Activated naive CD4-positive, alpha-beta T cell treated with anti-CD3 and anti-CD28 coated beads, Interleukin-2, amount 10 ng/mL, durations not matched to agents 7 days and 5 days (primary cell): ENCODE results near the gene PTPRZ1.

Experiments
- CTCF ChIA-PET: fragments of 350-600 bp; sonication (Branson Sonifier 250); formaldehyde crosslinking; loops from one replicate; lab custom pipeline; 2021; ENCODE audit warnings: antibody characterized with exemption; lab: Charles Lee
- DNase-seq: peaks from one replicate; pipeline ENCODE4 v3.0.0-alpha.2; 2020
- H3K27ac Mint-ChIP-seq: one replicate; pipeline ENCODE4 v1.8.0; 2021; ENCODE audit warnings: mild to moderate bottlenecking, moderate library complexity, mixed read lengths
- H3K27me3 Mint-ChIP-seq: one replicate; pipeline ENCODE4 v1.8.0; 2021; ENCODE audit warnings: mild to moderate bottlenecking, mixed read lengths
- H3K36me3 Mint-ChIP-seq: one replicate; pipeline ENCODE4 v1.8.0; 2021; ENCODE audit warnings: mixed read lengths
- H3K4me1 Mint-ChIP-seq: one replicate; pipeline ENCODE4 v1.8.0; 2021; ENCODE audit warnings: mixed read lengths
- H3K4me3 Mint-ChIP-seq: one replicate; pipeline ENCODE4 v1.8.0; 2021; ENCODE audit warnings: mild to moderate bottlenecking, moderate library complexity, mixed read lengths
- H3K9me3 Mint-ChIP-seq: one replicate; pipeline ENCODE4 v1.8.0; 2021; ENCODE audit warnings: mixed read lengths

The PTPRZ1 gene

GRCh38 chr7:121953601-121954000 lies 80.6 kb downstream of the PTPRZ1 start:
- Mint-ChIP-seq H3K36me3 (no peaks in the 10 kb centered on the region), H3K27ac (no peak overlapping the region), H3K27me3 (no peaks in the 10 kb centered on the region), H3K9me3 (no peaks in the 10 kb centered on the region), H3K4me1 (no peaks in the 10 kb centered on the region), H3K4me3 (no peak overlapping the region)
- no peak for DNase-seq
- CTCF ChIA-PET: no interaction called here

GRCh38 chr7:121954803-121955202 lies 81.8 kb downstream of the PTPRZ1 start:
- CTCF ChIA-PET: no interaction called here
- H3K27me3 Mint-ChIP-seq: no peaks in the 10 kb centered on the region
- H3K4me3 Mint-ChIP-seq: no peak overlapping the region
- no peak overlapping the region for H3K27ac Mint-ChIP-seq
- no peaks in the 10 kb centered on the region for H3K4me1 Mint-ChIP-seq
- H3K9me3 Mint-ChIP-seq: no peaks in the 10 kb centered on the region
- no peaks in the 10 kb centered on the region for H3K36me3 Mint-ChIP-seq
- no peak for DNase-seq

- H3K27ac Mint-ChIP-seq: no peak overlapping the region
- no peaks in the 10 kb centered on the region for H3K9me3 Mint-ChIP-seq
- H3K27me3 Mint-ChIP-seq: no peaks in the 10 kb centered on the region
- no peak for DNase-seq
- no peak overlapping the region for H3K4me3 Mint-ChIP-seq
- H3K36me3 Mint-ChIP-seq: no peaks in the 10 kb centered on the region
- CTCF ChIA-PET: no interaction called here
- H3K4me1 Mint-ChIP-seq: no peaks in the 10 kb centered on the region
Measured at GRCh38 chr7:121957626-121958025, 84.7 kb downstream of the PTPRZ1 start.

- Mint-ChIP-seq H3K27ac (no peak overlapping the region), H3K4me3 (no peak overlapping the region), H3K27me3 (no peaks in the 10 kb centered on the region), H3K4me1 (no peaks in the 10 kb centered on the region), H3K9me3 (peaks cover 4% of the 10 kb centered on the region), H3K36me3 (no peaks in the 10 kb centered on the region)
- no peak for DNase-seq
- CTCF ChIA-PET: no interaction called here
Measured at GRCh38 chr7:121960678-121961077, 87.7 kb downstream of the PTPRZ1 start.

DNA sequence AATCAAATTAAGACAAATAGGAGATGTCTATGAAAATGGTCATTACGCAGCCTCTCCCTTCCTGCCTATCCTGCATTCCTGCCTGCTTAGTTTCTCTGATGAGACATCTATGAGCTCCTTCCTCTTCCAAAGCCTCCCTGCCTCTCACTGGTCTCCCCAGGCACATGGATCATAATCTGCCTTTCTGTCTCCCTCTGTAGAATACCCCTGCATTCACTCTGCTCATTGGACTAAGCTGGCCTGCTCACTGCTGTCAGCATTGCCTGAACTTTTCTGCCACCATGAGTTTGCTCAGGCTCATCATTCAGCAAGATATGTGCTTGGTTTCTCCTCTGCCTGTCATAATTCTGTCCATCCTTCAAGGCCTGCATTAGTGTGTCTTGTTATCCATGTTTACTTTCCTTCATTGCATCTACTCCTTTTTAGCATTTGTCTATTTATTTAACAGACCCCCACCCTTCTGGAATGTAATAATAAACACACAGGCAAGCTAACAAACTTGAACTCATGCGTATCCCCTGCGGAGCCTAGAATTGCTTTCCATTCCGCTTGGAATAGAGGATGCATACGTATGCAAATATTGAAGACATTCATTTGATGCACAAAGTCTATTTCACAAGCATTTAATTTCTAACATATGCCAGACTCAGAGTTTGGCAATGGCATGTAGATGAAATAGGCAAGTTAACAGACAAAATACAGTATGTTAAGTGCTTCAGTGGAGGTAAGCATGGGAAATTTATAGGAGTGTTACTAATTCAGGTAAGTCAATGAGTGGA lies 88.3 kb downstream of the PTPRZ1 start:
- no peaks in the 10 kb centered on the region for H3K36me3 Mint-ChIP-seq
- no peak overlapping the region for H3K27ac Mint-ChIP-seq
- no peak for DNase-seq
- CTCF ChIA-PET: no interaction called here
- peaks cover 4% of the 10 kb centered on the region for H3K9me3 Mint-ChIP-seq
- no peaks in the 10 kb centered on the region for H3K4me1 Mint-ChIP-seq
- H3K27me3 Mint-ChIP-seq: no peaks in the 10 kb centered on the region
- no peak overlapping the region for H3K4me3 Mint-ChIP-seq

GRCh38 chr7:121966276-121966934 lies 93.4 kb downstream of the PTPRZ1 start:
- H3K4me1 Mint-ChIP-seq: no peaks in the 10 kb centered on the region
- H3K27ac Mint-ChIP-seq: no peak overlapping the region
- H3K36me3 Mint-ChIP-seq: no peaks in the 10 kb centered on the region
- CTCF ChIA-PET: no interaction called here
- H3K9me3 Mint-ChIP-seq: peaks cover 4% of the 10 kb centered on the region
- H3K27me3 Mint-ChIP-seq: no peaks in the 10 kb centered on the region
- DNase-seq: no peak
- H3K4me3 Mint-ChIP-seq: no peak overlapping the region

- no peak overlapping the region for H3K4me3 Mint-ChIP-seq
Measured at GRCh38 chr7:121966935-121967332, 94.0 kb downstream of the PTPRZ1 start.

DNA sequence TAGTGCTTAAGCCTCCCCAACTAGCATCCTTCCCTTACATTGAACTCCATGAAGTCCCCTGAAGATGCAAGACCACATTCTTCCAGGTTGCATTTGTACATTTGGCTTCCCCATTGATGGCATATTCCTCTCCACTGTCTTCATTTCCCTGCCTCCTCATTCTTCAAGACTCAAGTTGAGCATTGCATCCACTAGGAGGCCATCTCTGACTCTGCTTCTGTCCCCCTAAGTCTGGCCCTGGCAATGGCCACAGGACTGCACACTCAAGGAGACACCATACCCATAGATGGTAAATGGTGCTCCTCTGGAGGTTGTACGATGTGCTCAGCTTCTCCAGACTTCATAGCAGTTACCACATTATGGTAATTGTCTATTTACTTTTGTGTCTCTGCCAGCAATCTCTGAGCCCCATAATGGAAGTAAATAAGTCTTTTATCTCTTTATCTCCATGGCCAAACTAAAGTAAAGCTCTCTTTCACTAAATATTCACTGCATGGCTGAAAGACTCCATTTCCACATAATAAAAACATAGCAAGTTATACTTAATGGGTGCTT lies 112.6 kb downstream of the PTPRZ1 start:
- no peaks in the 10 kb centered on the region for H3K9me3 Mint-ChIP-seq
- CTCF ChIA-PET: interaction anchor here (0.8 kb wide), 1 partner anchor 9 kb away, joined by 5 read pairs; no protein-coding TSS in a partner anchor
- H3K27me3 Mint-ChIP-seq: no peaks in the 10 kb centered on the region
- no peak overlapping the region for H3K27ac Mint-ChIP-seq
- H3K36me3 Mint-ChIP-seq: no peaks in the 10 kb centered on the region
- no peak overlapping the region for H3K4me3 Mint-ChIP-seq
- H3K4me1 Mint-ChIP-seq: no peaks in the 10 kb centered on the region
- no peak for DNase-seq

More at GRCh38 chr7:121966935-121967332, 94.0 kb downstream of the PTPRZ1 start:
- H3K27ac Mint-ChIP-seq: no peak overlapping the region
- no peak for DNase-seq
- CTCF ChIA-PET: no interaction called here
- no peaks in the 10 kb centered on the region for H3K27me3 Mint-ChIP-seq
- no peaks in the 10 kb centered on the region for H3K4me1 Mint-ChIP-seq
- H3K9me3 Mint-ChIP-seq: peaks cover 4% of the 10 kb centered on the region
- H3K36me3 Mint-ChIP-seq: no peaks in the 10 kb centered on the region

DNA sequence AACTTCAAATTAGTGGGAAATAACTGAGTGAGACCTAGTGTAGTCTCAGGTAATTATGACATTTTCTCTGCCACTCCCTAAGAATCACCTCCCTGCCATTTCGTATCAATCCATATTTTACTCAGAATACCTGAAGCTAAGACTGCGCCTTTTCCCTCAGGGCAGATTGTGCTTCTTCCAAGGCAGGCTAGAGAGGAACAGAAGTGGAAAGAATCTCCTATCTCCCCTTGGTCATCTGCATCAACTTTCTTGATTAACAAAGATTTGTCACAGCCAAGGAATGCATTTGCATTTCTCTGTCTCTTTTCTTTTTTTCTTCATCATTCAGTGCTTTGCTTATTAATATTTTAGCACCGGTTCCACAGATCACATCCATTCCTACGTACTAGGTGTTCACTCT lies 119.1 kb downstream of the PTPRZ1 start:
- DNase-seq: no peak
- Mint-ChIP-seq H3K9me3 (no peaks in the 10 kb centered on the region), H3K4me3 (no peak overlapping the region), H3K27me3 (no peaks in the 10 kb centered on the region), H3K4me1 (no peaks in the 10 kb centered on the region), H3K27ac (no peak overlapping the region), H3K36me3 (no peaks in the 10 kb centered on the region)
- CTCF ChIA-PET: no interaction called here

GRCh38 chr7:121994625-121995410 lies 121.9 kb downstream of the PTPRZ1 start:
- H3K9me3 Mint-ChIP-seq: no peaks in the 10 kb centered on the region
- H3K36me3 Mint-ChIP-seq: no peaks in the 10 kb centered on the region
- no peak overlapping the region for H3K27ac Mint-ChIP-seq
- CTCF ChIA-PET: interaction anchor here (0.6 to 2.2 kb wide), 26 partner anchors 9 to 1276 kb away, joined by 3 to 11 read pairs (median 4); no protein-coding TSS in a partner anchor
- no peaks in the 10 kb centered on the region for H3K4me1 Mint-ChIP-seq
- no peaks in the 10 kb centered on the region for H3K27me3 Mint-ChIP-seq
- DNase-seq: peak; percentile 55
- no peak overlapping the region for H3K4me3 Mint-ChIP-seq

GRCh38 chr7:122006687-122007086 lies 133.7 kb downstream of the PTPRZ1 start:
- CTCF ChIA-PET: no interaction called here
- Mint-ChIP-seq H3K36me3 (no peaks in the 10 kb centered on the region), H3K9me3 (no peaks in the 10 kb centered on the region), H3K27me3 (no peaks in the 10 kb centered on the region), H3K4me1 (no peaks in the 10 kb centered on the region), H3K4me3 (no peak overlapping the region), H3K27ac (no peak overlapping the region)
- no peak for DNase-seq

GRCh38 chr7:122010116-122010515 lies 137.2 kb downstream of the PTPRZ1 start:
- no peak overlapping the region for H3K27ac Mint-ChIP-seq
- no peaks in the 10 kb centered on the region for H3K4me1 Mint-ChIP-seq
- H3K27me3 Mint-ChIP-seq: no peaks in the 10 kb centered on the region
- H3K4me3 Mint-ChIP-seq: no peak overlapping the region
- CTCF ChIA-PET: no interaction called here
- H3K9me3 Mint-ChIP-seq: no peaks in the 10 kb centered on the region
- no peaks in the 10 kb centered on the region for H3K36me3 Mint-ChIP-seq
- DNase-seq: no peak

GRCh38 chr7:122013065-122013464 lies 140.1 kb downstream of the PTPRZ1 start:
- Mint-ChIP-seq H3K27ac (no peak overlapping the region), H3K9me3 (no peaks in the 10 kb centered on the region), H3K27me3 (no peaks in the 10 kb centered on the region), H3K4me3 (no peak overlapping the region), H3K36me3 (no peaks in the 10 kb centered on the region), H3K4me1 (no peaks in the 10 kb centered on the region)
- CTCF ChIA-PET: no interaction called here
- DNase-seq: no peak

DNA sequence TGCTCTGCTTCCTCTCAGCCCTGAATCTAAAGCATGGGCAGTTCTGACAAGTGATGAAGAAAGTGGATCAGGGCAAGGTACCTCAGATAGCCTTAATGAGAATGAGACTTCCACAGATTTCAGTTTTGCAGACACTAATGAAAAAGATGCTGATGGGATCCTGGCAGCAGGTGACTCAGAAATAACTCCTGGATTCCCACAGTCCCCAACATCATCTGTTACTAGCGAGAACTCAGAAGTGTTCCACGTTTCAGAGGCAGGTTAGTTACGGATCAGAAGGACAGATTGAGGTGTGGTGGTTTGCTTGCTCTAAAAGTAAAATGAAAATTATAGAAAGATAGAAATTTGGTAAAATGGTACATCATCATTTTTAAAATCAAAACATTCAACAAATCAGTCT lies 140.7 kb downstream of the PTPRZ1 start:
- Mint-ChIP-seq H3K9me3 (no peaks in the 10 kb centered on the region), H3K4me3 (no peak overlapping the region), H3K27me3 (no peaks in the 10 kb centered on the region), H3K27ac (no peak overlapping the region), H3K4me1 (no peaks in the 10 kb centered on the region), H3K36me3 (no peaks in the 10 kb centered on the region)
- DNase-seq: no peak
- CTCF ChIA-PET: interaction anchor here (1.0 kb wide), 1 partner anchor 19 kb away, joined by 3 read pairs; no protein-coding TSS in a partner anchor
